HepG2 (cell line): ENCODE results near the gene HOXD8. TPM values are rescaled to one million over a fixed set of nuclear protein-coding genes. Genes with fewer than 3 reads are reported as not detected.

Experiments used
- ATAC-seq: fragments of 200-7000 bp; cut with Tn5 transposase; 3 replicates; pipeline ENCODE4 v1.9.1; 2020; ENCODE audit warnings: mild to moderate bottlenecking, moderate library complexity
- BruUV-seq: library from RNA; stranded (reverse); fragments of 400-500 nt; replicated peaks from 2 replicates; lab custom pipeline; 2021; lab: Mats Ljungman, UMichigan
- CTCF ChIA-PET: fragments of 300-600 bp; formaldehyde crosslinking; extraction: SDS; loops from one replicate; lab custom pipeline; 2021; ENCODE audit warnings: low total read pairs, inconsistent platforms, low intra/inter-chr PET ratio; lab: Yijun Ruan, JAX
- POLR2A ChIA-PET: fragments of 350-600 bp; sonication (Branson Sonifier 250); formaldehyde crosslinking; loops from one replicate; lab custom pipeline; 2020; ENCODE audit warnings: antibody characterized with exemption, inconsistent platforms; lab: Yijun Ruan, JAX
- DNase-seq: peaks from one replicate; pipeline ENCODE4 v3.0.0-alpha.2; 2015; ENCODE audit warnings: low spot score
- FAIRE-seq: peaks from 3 replicates; lab custom pipeline; 2011; peaks lifted over from hg19 to GRCh38; lab: Jason Lieb, UNC
- H2AFZ ChIP-seq: one replicate; pipeline ENCODE4 v1.6.1; 2011; ENCODE audit warnings: low read length, inconsistent platforms
- H3K27ac ChIP-seq: fragments of 300-600 bp; 3 replicates; pipeline ENCODE4 v1.8.0; 2011; ENCODE audit warnings: mixed run types, mild to moderate bottlenecking, mixed read lengths, low read length, inconsistent platforms; ENCODE audit not compliant: insufficient read depth; ENCODE audit errors: extremely low read length
- H3K27me3 ChIP-seq, 2 experiments: fragments of 200-600 bp in 1 of 2; 2 replicates in 1 of 2; 3 replicates in 1 of 2; pipeline versions ENCODE4 v1.6.0 to v1.8.0; 2011; ENCODE audit warnings: low read length in 2 of 2, mild to moderate bottlenecking in 2 of 2, moderate library complexity in 2 of 2, inconsistent platforms in 1 of 2; ENCODE audit not compliant: insufficient read depth in 2 of 2, control insufficient read depth in 1 of 2
- H3K36me3 ChIP-seq, 2 experiments: fragments of 200-600 bp in 1 of 2; replicated peaks in 1 of 2; 2 replicates in 1 of 2; 3 replicates in 1 of 2; pipeline versions ENCODE4 v1.5.1 to v1.8.0; 2011; ENCODE audit warnings: low read length in 2 of 2, inconsistent platforms in 1 of 2; ENCODE audit not compliant: insufficient read depth in 2 of 2, control insufficient read depth in 1 of 2
- H3K4me1 ChIP-seq: 2 replicates; pipeline ENCODE4 v1.5.1; 2012; ENCODE audit warnings: low read length, inconsistent platforms; ENCODE audit not compliant: insufficient read depth
- H3K4me2 ChIP-seq: 2 replicates; pipeline ENCODE4 v1.6.0; 2011; ENCODE audit warnings: low read depth, low read length, inconsistent platforms
- H3K4me3 ChIP-seq, 3 experiments: fragments of 200-600 bp in 1 of 3; sonication (generic), shearing (Covaris generic) in 1 of 3; replicated peaks in 1 of 3; 2 replicates each; pipeline ENCODE4 v1.5.1; 2011 to 2016; ENCODE audit warnings: low read length in 3 of 3, inconsistent platforms in 2 of 3, low read depth in 2 of 3, mild to moderate bottlenecking in 2 of 3, control low read depth in 1 of 3, mixed read lengths in 1 of 3; ENCODE audit not compliant: insufficient read depth in 1 of 3
- H3K79me2 ChIP-seq: one replicate; pipeline ENCODE4 v1.6.1; 2011; ENCODE audit warnings: low read length, inconsistent platforms; ENCODE audit not compliant: insufficient read depth
- H3K9ac ChIP-seq: 2 replicates; pipeline ENCODE4 v1.6.0; 2011; ENCODE audit warnings: mild to moderate bottlenecking, low read depth, low read length, inconsistent platforms; ENCODE audit not compliant: insufficient read depth
- H3K9me3 ChIP-seq: 2 replicates; pipeline ENCODE4 v1.5.1; 2012; ENCODE audit warnings: mild to moderate bottlenecking, low read length
- H4K20me1 ChIP-seq: 2 replicates; pipeline ENCODE4 v1.6.0; 2011; ENCODE audit warnings: inconsistent platforms, mild to moderate bottlenecking, low read length, moderate library complexity; ENCODE audit not compliant: insufficient read depth
- BHLHE40 ChIP-seq: IDR thresholded peaks from 2 replicates; pipeline ENCODE4 v1.6.1; 2011; ENCODE audit warnings: low read length, improper control_type of control experiment
- CBX2 ChIP-seq, 2 experiments: fragments of 200-600 bp in 1 of 2; sonication (generic); formaldehyde crosslinking in 1 of 2; IDR thresholded peaks; 2 replicates each; pipeline versions ENCODE4 v1.7.0 to v1.8.1; 2018 to 2022; ENCODE audit warnings: low read depth in 2 of 2, low read length in 1 of 2, mild to moderate bottlenecking in 1 of 2, missing genetic modification reagents in 1 of 2
- EZH2 ChIP-seq: conservative IDR thresholded peaks from 2 replicates; pipeline ENCODE4 v1.6.1; 2012; ENCODE audit warnings: mild to moderate bottlenecking, low read depth, low read length, moderate library complexity
- MAFK ChIP-seq, 2 experiments: IDR thresholded peaks in 1 of 2; conservative IDR thresholded peaks in 1 of 2; 2 replicates each; pipeline ENCODE4 v1.6.1; 2011; ENCODE audit warnings: improper control_type of control experiment in 2 of 2, low read length in 2 of 2
- MYPOP ChIP-seq: sonication (generic); formaldehyde crosslinking; IDR thresholded peaks from 2 replicates; pipeline ENCODE4 v1.8.1; 2023; ENCODE audit warnings: mild to moderate bottlenecking, moderate library complexity, missing genetic modification reagents
- PHF21A ChIP-seq: sonication (generic); formaldehyde crosslinking; IDR thresholded peaks from 2 replicates; pipeline ENCODE4 v1.5.0; 2020; ENCODE audit warnings: mild to moderate bottlenecking, missing genetic modification reagents
- PHF5A ChIP-seq: IDR thresholded peaks from one replicate; pipeline ENCODE4 v1.6.1; 2018; ENCODE audit warnings: low read depth, missing genetic modification reagents; ENCODE audit not compliant: unreplicated experiment
- SP2 ChIP-seq: sonication (generic); formaldehyde crosslinking; IDR thresholded peaks from 2 replicates; pipeline ENCODE4 v1.5.1; 2020; ENCODE audit warnings: mild to moderate bottlenecking, missing genetic modification reagents
- STAT6 ChIP-seq: sonication (generic); formaldehyde crosslinking; IDR thresholded peaks from 2 replicates; pipeline ENCODE4 v1.4.0; 2020; ENCODE audit warnings: missing genetic modification reagents, mild to moderate bottlenecking, borderline replicate concordance
- ZBTB3 ChIP-seq: sonication (generic); formaldehyde crosslinking; IDR thresholded peaks from 2 replicates; pipeline ENCODE4 v1.4.0; 2020; ENCODE audit warnings: low read depth, mild to moderate bottlenecking, moderate library complexity, missing genetic modification reagents, borderline replicate concordance
- ZFP90 ChIP-seq: sonication (generic); formaldehyde crosslinking; IDR thresholded peaks from 2 replicates; pipeline ENCODE4 v1.8.0; 2022; ENCODE audit warnings: missing genetic modification reagents, mild to moderate bottlenecking, inconsistent platforms, borderline replicate concordance
- ZNF451 ChIP-seq: sonication (generic); formaldehyde crosslinking; IDR thresholded peaks from 2 replicates; pipeline ENCODE4 v1.5.0; 2020; ENCODE audit warnings: mild to moderate bottlenecking, missing genetic modification reagents
- ZNF781 ChIP-seq: sonication (generic); formaldehyde crosslinking; IDR thresholded peaks from 2 replicates; pipeline ENCODE4 v1.5.1; 2020; ENCODE audit warnings: borderline replicate concordance, mild to moderate bottlenecking, missing genetic modification reagents; ENCODE audit errors: not compliant biosample characterization
- WGBS: methylation state at CpG from one replicate; pipeline ENCODE4 v1.1.6; 2017; ENCODE audit warnings: low lambda C conversion rate; 5-methylcytosine and 5-hydroxymethylcytosine counted together
- in situ Hi-C: cut with HindIII; loops from 2 replicates; pipeline ENCODE4 v1.10.0; 2017; ENCODE audit warnings: low pct_unique_long_range_greater_than_20kb; ENCODE audit not compliant: extremely low pct_ligation_motif_present
- intact Hi-C: fragments of 100-400 bp; cut with micrococcal nuclease; formaldehyde crosslinking; loops from one replicate; pipeline ENCODE4 v1.10.0; 2022; ENCODE audit not compliant: unreplicated experiment
- polyA plus RNA-seq, 8 experiments: library from polyadenylated mRNA; depleted of rRNA in 3 of 8; stranded (reverse) in 7 of 8; unstranded in 1 of 8; fragments of >200 nt; fragmentation: Illumina TruSeq in 4 of 8; extraction: Trizol in 4 of 8; gene quantifications; 2 replicates each; pipeline versions ENCODE4 v1.2.1 to v1.2.3, GENCODE V29; 2011 to 2016; ENCODE audit warnings: low read depth in 4 of 8, missing spikeins in 1 of 8, mixed read lengths in 1 of 8; ENCODE audit not compliant: insufficient read depth in 1 of 8
- total RNA-seq, 5 experiments: library from RNA; depleted of rRNA; stranded (reverse); fragments of >200 nt; fragmentation: Illumina TruSeq; extraction: Trizol; gene quantifications; 2 replicates each; pipeline ENCODE4 v1.2.3, GENCODE V29; 2016; ENCODE audit warnings: low read depth in 1 of 5
- TF ChIP-seq, protein P1 (sequence below): sonication (generic); formaldehyde crosslinking; IDR thresholded peaks from 2 replicates; pipeline ENCODE4 v1.8.1; 2023; ENCODE audit warnings: missing genetic modification reagents, mild to moderate bottlenecking, borderline replicate concordance
- TF ChIP-seq, protein P2 (sequence below): sonication (generic); formaldehyde crosslinking; IDR thresholded peaks from 2 replicates; pipeline ENCODE4 v1.5.1; 2020; ENCODE audit warnings: missing genetic modification reagents, mild to moderate bottlenecking, borderline replicate concordance

HOXD8 gene
- total and polyA plus RNA-seq, 2 of the 13 experiments (the other 11 are each of a cell fraction or from before 2014, with no cell fraction given) = not detected

- H3K4me3 ChIP-seq = peak overlapping the region in 2 of 3 experiments; percentile 29 to 61; a peak in 2 of 6 replicates
- POLR2A ChIA-PET = no interaction called here
- FAIRE-seq (no peak), ATAC-seq (peak; percentile 21), DNase-seq (no peak)
- H2AFZ ChIP-seq = no peak overlapping the region
- no peaks in the 10 kb centered on the region for H4K20me1 ChIP-seq
- H3K27ac ChIP-seq = no peak overlapping the region
- CTCF ChIA-PET = no interaction called here
- H3K36me3 ChIP-seq = no peaks in the 10 kb centered on the region
- H3K4me1 ChIP-seq = peaks cover 47% of the 10 kb centered on the region
- intact Hi-C loops (no loop called here), in situ Hi-C loops (no loop called here)
- no peaks in the 10 kb centered on the region for H3K9me3 ChIP-seq
- BruUV-seq = no TSS peak
- peaks cover 18 to 98% of the 10 kb centered on the region in 2 experiments for H3K27me3 ChIP-seq
- peak overlapping the region; percentile 64 for H3K4me2 ChIP-seq
- H3K79me2 ChIP-seq = no peaks in the 10 kb centered on the region
- H3K9ac ChIP-seq = no peak overlapping the region
- WGBS = 40% methylated on average over 50 of the region's 50 CpGs
- TF ChIP-seq, protein P1, sequence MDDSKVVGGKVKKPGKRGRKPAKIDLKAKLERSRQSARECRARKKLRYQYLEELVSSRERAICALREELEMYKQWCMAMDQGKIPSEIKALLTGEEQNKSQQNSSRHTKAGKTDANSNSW (CRISPR knock-in tag) = no peak
- TF ChIP-seq EZH2 (peak; percentile 21; the same call in 1 of the 2 replicates), SP2 (CRISPR knock-in tag) (0 out of 2 replicates have a peak, but pooled peaks have one; percentile 13), PHF5A (CRISPR knock-in tag) (no peak), CBX2 (IDR thresholded peaks at IDR 0.05; ENCODE audit: low read depth, low read length) (no peak), CBX2 (CRISPR knock-in tag; IDR thresholded peaks at IDR 0.05; ENCODE audit: low read depth) (peak; percentile 21; the same call in 1 of the 2 replicates), PHF21A (CRISPR knock-in tag) (0 out of 2 replicates have a peak, but pooled peaks have one; percentile 31), BHLHE40 (0 out of 2 replicates have a peak, but pooled peaks have one; percentile 24), ZNF451 (CRISPR knock-in tag) (no peak), ZNF781 (CRISPR knock-in tag) (peak; percentile 10), STAT6 (CRISPR knock-in tag) (no peak), ZBTB3 (CRISPR knock-in tag) (no peak), MAFK (conservative IDR thresholded peaks at IDR 0.05 in 1 of 2, IDR thresholded peaks at IDR 0.05 in 1 of 2; ENCODE audit: low read length in 2 of 2) (no peak), ZFP90 (no peak), MYPOP (no peak)
- TF ChIP-seq, protein P2, sequence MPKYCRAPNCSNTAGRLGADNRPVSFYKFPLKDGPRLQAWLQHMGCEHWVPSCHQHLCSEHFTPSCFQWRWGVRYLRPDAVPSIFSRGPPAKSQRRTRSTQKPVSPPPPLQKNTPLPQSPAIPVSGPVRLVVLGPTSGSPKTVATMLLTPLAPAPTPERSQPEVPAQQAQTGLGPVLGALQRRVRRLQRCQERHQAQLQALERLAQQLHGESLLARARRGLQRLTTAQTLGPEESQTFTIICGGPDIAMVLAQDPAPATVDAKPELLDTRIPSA = 0 out of 2 replicates have a peak, but pooled peaks have one; percentile 30
These were observed 30.9 kb downstream of the HOXD8 start for GRCh38 chr2:176160251-176160985.
